Body of pancreas (tissue), 4 donors: ENCODE results near the gene PCDHA12. TPM values are rescaled to one million over a fixed set of nuclear protein-coding genes. Genes with fewer than 3 reads are reported as not detected.

Source experiments
- ATAC-seq: fragments of 150-250 bp; one replicate; pipeline ENCODE4 v1.9.1; 2016
- DNase-seq, 4 donors: peaks; one replicate each; pipeline ENCODE4 v3.0.0-alpha.2; 2019
- H3K27ac ChIP-seq, 4 donors: fragments of 200-600 bp; sonication (generic); 1 replicate in 3 of 4; 2 replicates in 1 of 4; pipeline versions ENCODE4 v1.5.1 to v1.6.1; 2016 to 2019; ENCODE audit warnings: mild to moderate bottlenecking in 1 of 4, mixed read lengths in 1 of 4, moderate library complexity in 1 of 4
- H3K27me3 ChIP-seq, 2 donors: fragments of 200-600 bp; sonication (generic); one replicate each; pipeline ENCODE4 v1.6.0; 2016; ENCODE audit warnings: mild to moderate bottlenecking in 1 of 2
- H3K36me3 ChIP-seq, 2 donors: fragments of 200-600 bp; sonication (generic); replicated peaks in 1 of 2; 2 replicates each; pipeline ENCODE4 v1.5.1; 2016; ENCODE audit warnings: low read depth in 2 of 2; ENCODE audit not compliant: insufficient read depth in 1 of 2
- H3K4me1 ChIP-seq: fragments of 200-600 bp; sonication (generic); one replicate; pipeline ENCODE4 v1.6.0; 2016
- H3K4me3 ChIP-seq, 2 donors: fragments of 200-600 bp; sonication (generic); 1 replicate in 1 of 2; 2 replicates in 1 of 2; pipeline ENCODE4 v1.5.1; 2016 to 2019
- H3K9me3 ChIP-seq, 3 donors: fragments of 200-600 bp; sonication (generic); 1 replicate in 2 of 3; 2 replicates in 1 of 3; pipeline ENCODE4 v1.5.1; 2016
- POLR2A ChIP-seq, 3 donors: fragments of 450-650 bp; IDR thresholded peaks; one replicate each; pipeline ENCODE4 v1.6.1; 2016; ENCODE audit warnings: antibody characterized with exemption in 3 of 3, mild to moderate bottlenecking in 2 of 3
- WGBS, 2 donors: methylation state at CpG; one replicate each; pipeline ENCODE4 v1.1.5; 2017; 5-methylcytosine and 5-hydroxymethylcytosine counted together
- intact Hi-C: fragments of 100-400 bp; cut with DNase I; formaldehyde crosslinking; loops from one replicate; pipeline ENCODE4 v1.15.1; 2023
- total RNA-seq, 2 donors: library from RNA; depleted of rRNA; stranded (reverse); fragments of >200 nt; gene quantifications; one replicate each; pipeline ENCODE4 v1.1.0, GENCODE V29; 2016
- TF ChIP-seq, protein P1 (sequence below), 7 experiments: fragments of 450-650 bp in 4 of 7; fragments of 200-600 bp in 3 of 7; sonication (generic) in 3 of 7; IDR thresholded peaks; one replicate each; pipeline ENCODE4 v1.5.1; 2016 to 2019; ENCODE audit warnings: antibody characterized with exemption in 7 of 7

The PCDHA12 gene
- total RNA-seq, 2 donors from 2014 or later: 3.6 to 3.9 TPM

DNA sequence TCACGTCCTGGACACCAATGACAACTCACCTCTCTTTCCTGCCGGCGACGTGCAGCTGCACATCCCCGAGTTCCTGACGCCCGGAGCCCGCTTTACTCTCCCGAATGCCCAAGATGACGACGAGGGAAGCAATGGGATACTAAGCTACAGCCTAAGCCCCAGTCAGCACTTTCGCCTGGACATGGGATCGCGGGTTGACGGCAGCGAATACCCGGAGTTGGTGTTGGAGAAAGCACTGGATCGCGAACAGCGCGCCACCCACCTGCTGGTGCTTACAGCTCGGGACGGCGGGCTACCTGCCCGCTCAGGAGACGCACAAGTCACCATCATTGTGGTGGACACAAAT is 52.1 kb downstream of the PCDHA12 start:
- DNase-seq (peak; percentile 18 to 54 (median 32)), ATAC-seq (peak; percentile 28)
- no peaks in the 10 kb centered on the region for H3K9me3 ChIP-seq
- peak overlapping the region in 3 of 4 donors; percentile 53 to 80 (median 76) for H3K27ac ChIP-seq
- H3K27me3 ChIP-seq: no peaks in the 10 kb centered on the region
- H3K4me3 ChIP-seq: peak overlapping the region; percentile 10 to 34
- TF ChIP-seq, protein P1, sequence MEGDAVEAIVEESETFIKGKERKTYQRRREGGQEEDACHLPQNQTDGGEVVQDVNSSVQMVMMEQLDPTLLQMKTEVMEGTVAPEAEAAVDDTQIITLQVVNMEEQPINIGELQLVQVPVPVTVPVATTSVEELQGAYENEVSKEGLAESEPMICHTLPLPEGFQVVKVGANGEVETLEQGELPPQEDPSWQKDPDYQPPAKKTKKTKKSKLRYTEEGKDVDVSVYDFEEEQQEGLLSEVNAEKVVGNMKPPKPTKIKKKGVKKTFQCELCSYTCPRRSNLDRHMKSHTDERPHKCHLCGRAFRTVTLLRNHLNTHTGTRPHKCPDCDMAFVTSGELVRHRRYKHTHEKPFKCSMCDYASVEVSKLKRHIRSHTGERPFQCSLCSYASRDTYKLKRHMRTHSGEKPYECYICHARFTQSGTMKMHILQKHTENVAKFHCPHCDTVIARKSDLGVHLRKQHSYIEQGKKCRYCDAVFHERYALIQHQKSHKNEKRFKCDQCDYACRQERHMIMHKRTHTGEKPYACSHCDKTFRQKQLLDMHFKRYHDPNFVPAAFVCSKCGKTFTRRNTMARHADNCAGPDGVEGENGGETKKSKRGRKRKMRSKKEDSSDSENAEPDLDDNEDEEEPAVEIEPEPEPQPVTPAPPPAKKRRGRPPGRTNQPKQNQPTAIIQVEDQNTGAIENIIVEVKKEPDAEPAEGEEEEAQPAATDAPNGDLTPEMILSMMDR (IDR thresholded peaks at IDR 0.05): no peak
- no peak for TF ChIP-seq POLR2A (IDR thresholded peaks at IDR 0.05)
- H3K4me1 ChIP-seq: peaks cover 26% of the 10 kb centered on the region
- 0 to 2% methylated on average over 2 to 20 of the region's 26 CpGs for WGBS, 2 donors
- no peaks in the 10 kb centered on the region for H3K36me3 ChIP-seq
- intact Hi-C loops: no loop called here

Other genes starting within 250 kb of the PCDHA12 start
- gene CD14, start 242.1 kb upstream of the PCDHA12 start, total RNA-seq: 10 to 100 TPM; 19.2 to 62.6 TPM
- gene TMCO6, start 235.9 kb upstream of the PCDHA12 start, total RNA-seq: 10 to 100 TPM; 14.5 to 58.7 TPM
- 10 to 100 TPM; 36.6 to 46.1 TPM for gene NDUFA2, start 227.7 kb upstream of the PCDHA12 start, total RNA-seq
- gene IK, start 227.5 kb upstream of the PCDHA12 start, total RNA-seq: 100 to 1,000 TPM in 1 of 2 donors, 10 to 100 TPM in 1; 62.6 to 134 TPM
- 10 to 100 TPM; 14.5 to 16.1 TPM for gene WDR55, start 210.4 kb upstream of the PCDHA12 start, total RNA-seq
- gene DND1, start 201.7 kb upstream of the PCDHA12 start, total RNA-seq: 1 to 10 TPM; 1.8 to 2.6 TPM
- 10 to 100 TPM; 46.2 to 52.4 TPM for gene HARS1, start 183.9 kb upstream of the PCDHA12 start, total RNA-seq
- gene HARS2, start 183.9 kb upstream of the PCDHA12 start, total RNA-seq: 10 to 100 TPM; 13.7 to 23.7 TPM
- 10 to 100 TPM; 16.1 to 27.0 TPM for gene ZMAT2, start 174.9 kb upstream of the PCDHA12 start, total RNA-seq
- not detected for gene PCDHA1, start 89.2 kb upstream of the PCDHA12 start, total RNA-seq
- gene PCDHA2, start 80.5 kb upstream of the PCDHA12 start, total RNA-seq: 1 to 10 TPM in 1 of 2 donors, under 1 TPM in 1; 0.26 to 1.3 TPM
- 1 to 10 TPM in 1 of 2 donors, under 1 TPM in 1; 0.99 to 1.0 TPM for gene PCDHA3, start 74.3 kb upstream of the PCDHA12 start, total RNA-seq
- gene PCDHA4, start 68.2 kb upstream of the PCDHA12 start, total RNA-seq: 1 to 10 TPM; 2.0 to 3.1 TPM
- 1 to 10 TPM; 2.3 to 4.0 TPM for gene PCDHA5, start 53.7 kb upstream of the PCDHA12 start, total RNA-seq
- 1 to 10 TPM; 3.4 to 5.9 TPM for gene PCDHA6, start 47.3 kb upstream of the PCDHA12 start, total RNA-seq
- 1 to 10 TPM; 1.3 to 3.3 TPM for gene PCDHA7, start 41.0 kb upstream of the PCDHA12 start, total RNA-seq
- gene PCDHA8, start 34.1 kb upstream of the PCDHA12 start, total RNA-seq: 1 to 10 TPM; 2.1 to 4.6 TPM
- gene PCDHA9, start 26.9 kb upstream of the PCDHA12 start, total RNA-seq: 1 to 10 TPM; 1.3 to 3.3 TPM
- 1 to 10 TPM; 3.1 to 6.6 TPM for gene PCDHA10, start 19.4 kb upstream of the PCDHA12 start, total RNA-seq
- 1 to 10 TPM; 3.6 to 4.9 TPM for gene PCDHA11, start 6.4 kb upstream of the PCDHA12 start, total RNA-seq
- gene PCDHA13, start 6.8 kb downstream of the PCDHA12 start, total RNA-seq: 1 to 10 TPM; 2.3 to 7.6 TPM
- 1 to 10 TPM; 1.8 to 4.0 TPM for gene PCDHAC1, start 51.0 kb downstream of the PCDHA12 start, total RNA-seq
- 1 to 10 TPM; 1.6 to 2.3 TPM for gene PCDHAC2, start 91.2 kb downstream of the PCDHA12 start, total RNA-seq
- under 1 TPM; 0.26 to 0.66 TPM for gene PCDHB1, start 176.1 kb downstream of the PCDHA12 start, total RNA-seq
- 1 to 10 TPM; 1.8 to 2.0 TPM for gene PCDHB2, start 219.3 kb downstream of the PCDHA12 start, total RNA-seq
- gene PCDHB3, start 225.2 kb downstream of the PCDHA12 start, total RNA-seq: 1 to 10 TPM; 1.3 to 1.8 TPM
- 1 to 10 TPM; 1.6 to 3.3 TPM for gene PCDHB4, start 246.5 kb downstream of the PCDHA12 start, total RNA-seq